HAP-1 (cell line): ENCODE measurements around the gene INPP5A.

Source experiments
- DNase-seq, 2 experiments: peaks; one replicate each; pipeline ENCODE4 v3.0.0-alpha.2; 2016 to 2020; ENCODE audit warnings: low spot score in 2 of 2
- H3K27me3 ChIP-seq: fragments of 250-450 bp; sonication (Bioruptor Pico); 2 replicates; pipeline ENCODE4 v1.5.1; 2020; ENCODE audit warnings: low read depth, mild to moderate bottlenecking, moderate library complexity
- H3K36me3 ChIP-seq: fragments of 250-450 bp; sonication (Bioruptor Pico); replicated peaks from 2 replicates; pipeline ENCODE4 v1.5.1; 2020; ENCODE audit warnings: mild to moderate bottlenecking
- H3K4me1 ChIP-seq: fragments of 250-450 bp; sonication (Bioruptor Pico); 2 replicates; pipeline ENCODE4 v1.5.1; 2020; ENCODE audit warnings: mild to moderate bottlenecking
- H3K4me3 ChIP-seq: fragments of 250-450 bp; sonication (Bioruptor Pico); 2 replicates; pipeline ENCODE4 v1.5.1; 2020; ENCODE audit warnings: mild to moderate bottlenecking, moderate library complexity
- H3K9me3 ChIP-seq: fragments of 250-450 bp; sonication (Bioruptor Pico); 2 replicates; pipeline ENCODE4 v1.5.1; 2020; ENCODE audit warnings: mild to moderate bottlenecking, moderate library complexity
- in situ Hi-C: fragments of 300-500 bp; cut with MboI; formaldehyde crosslinking; loops from 3 replicates; pipeline ENCODE4 v1.14.3; 2020; ENCODE audit warnings: low sequenced_read_pairs, inconsistent platforms, mixed read lengths

Gene INPP5A

DNA sequence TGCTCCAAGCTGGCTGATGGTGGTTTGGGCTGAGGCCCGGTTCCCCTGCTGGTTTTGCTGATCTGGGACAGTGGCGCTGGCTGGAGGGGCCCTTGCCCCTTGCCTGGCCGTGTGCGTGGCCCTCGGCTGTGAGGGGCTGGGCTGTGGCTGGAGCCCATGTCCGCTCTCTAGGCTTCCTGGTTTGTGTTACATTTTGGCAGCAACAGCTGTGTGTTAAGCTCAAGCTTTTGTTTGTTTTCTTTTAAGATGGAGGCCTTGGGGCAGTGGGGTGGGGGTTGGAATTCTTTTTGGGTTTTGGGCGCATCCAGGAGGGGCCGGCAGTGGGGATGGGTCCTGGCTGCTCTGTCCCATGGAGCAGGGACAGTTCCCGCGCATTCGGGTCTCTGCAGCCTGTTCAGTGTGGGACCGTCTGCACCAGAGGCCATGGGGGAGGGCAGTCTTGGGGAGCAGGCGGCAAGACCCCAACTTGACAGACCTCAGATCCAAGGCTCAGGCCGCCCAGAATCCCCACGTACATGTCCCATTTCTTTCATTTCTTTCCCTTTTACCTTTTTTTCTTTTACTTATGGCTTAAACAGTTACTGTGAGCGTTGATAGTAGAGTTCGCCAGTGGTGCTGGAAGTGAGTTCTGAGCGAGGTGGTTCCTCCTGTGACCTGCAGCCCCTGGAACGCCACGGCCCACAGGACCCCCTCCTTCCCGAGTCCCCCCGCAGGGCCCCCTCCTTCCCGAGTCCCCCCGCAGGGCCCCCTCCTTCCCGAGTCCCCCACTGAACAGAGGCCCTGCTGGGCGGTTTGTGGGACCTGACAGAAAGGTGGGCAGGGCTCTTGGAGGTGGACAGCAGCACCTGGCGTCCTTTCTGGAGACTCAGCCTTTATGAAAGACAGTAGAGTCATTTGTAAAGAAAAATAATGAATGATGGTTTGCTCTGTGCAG lies 75.3 kb downstream of the INPP5A start:
- H3K36me3 ChIP-seq = no peaks in the 10 kb centered on the region
- H3K4me1 ChIP-seq = no peaks in the 10 kb centered on the region
- in situ Hi-C loops = no loop called here
- no peak for DNase-seq
- no peaks in the 10 kb centered on the region for H3K9me3 ChIP-seq
- no peak overlapping the region for H3K4me3 ChIP-seq
- H3K27me3 ChIP-seq = no peaks in the 10 kb centered on the region

DNA sequence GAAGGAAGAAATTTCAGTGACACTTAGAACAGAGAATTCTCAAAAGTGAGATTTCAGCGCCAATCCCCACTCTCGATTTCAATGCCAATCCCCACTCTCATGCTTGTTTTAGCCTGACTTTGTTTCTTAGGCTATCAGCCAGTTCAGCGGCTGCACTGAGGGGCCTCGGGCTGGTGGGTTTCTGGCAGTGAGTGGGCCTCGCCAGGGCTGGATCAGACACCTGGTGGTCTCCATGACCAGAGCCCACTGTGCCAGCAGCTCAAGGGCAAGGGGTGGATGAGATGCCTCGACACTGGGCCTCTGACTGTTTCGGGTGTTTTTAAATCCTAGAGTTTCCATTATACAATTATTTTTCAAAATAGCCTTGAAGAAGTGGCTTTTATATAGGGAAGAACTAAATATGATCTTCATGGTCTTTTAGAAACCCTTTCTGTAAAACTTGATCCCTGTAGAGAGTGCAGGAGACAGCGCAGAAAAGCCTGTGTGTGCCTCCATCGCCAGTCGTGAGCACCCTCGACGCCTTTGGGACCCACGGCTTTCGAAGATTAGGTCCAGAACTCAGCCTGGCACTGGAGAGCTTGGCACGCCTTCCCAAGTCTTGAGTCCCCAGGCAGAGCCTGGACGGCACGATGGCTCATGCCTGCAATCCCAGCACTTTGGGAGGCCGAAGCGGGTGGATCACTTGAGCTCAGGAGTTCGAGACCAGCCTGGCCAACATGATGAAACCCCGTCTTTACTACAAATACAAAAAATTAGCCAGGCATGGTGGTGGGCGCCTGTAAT lies 76.2 kb downstream of the INPP5A start:
- no peak for DNase-seq
- in situ Hi-C loops = no loop called here
- no peaks in the 10 kb centered on the region for H3K9me3 ChIP-seq
- H3K4me1 ChIP-seq = no peaks in the 10 kb centered on the region
- no peaks in the 10 kb centered on the region for H3K36me3 ChIP-seq
- H3K27me3 ChIP-seq = no peaks in the 10 kb centered on the region
- no peak overlapping the region for H3K4me3 ChIP-seq

DNA sequence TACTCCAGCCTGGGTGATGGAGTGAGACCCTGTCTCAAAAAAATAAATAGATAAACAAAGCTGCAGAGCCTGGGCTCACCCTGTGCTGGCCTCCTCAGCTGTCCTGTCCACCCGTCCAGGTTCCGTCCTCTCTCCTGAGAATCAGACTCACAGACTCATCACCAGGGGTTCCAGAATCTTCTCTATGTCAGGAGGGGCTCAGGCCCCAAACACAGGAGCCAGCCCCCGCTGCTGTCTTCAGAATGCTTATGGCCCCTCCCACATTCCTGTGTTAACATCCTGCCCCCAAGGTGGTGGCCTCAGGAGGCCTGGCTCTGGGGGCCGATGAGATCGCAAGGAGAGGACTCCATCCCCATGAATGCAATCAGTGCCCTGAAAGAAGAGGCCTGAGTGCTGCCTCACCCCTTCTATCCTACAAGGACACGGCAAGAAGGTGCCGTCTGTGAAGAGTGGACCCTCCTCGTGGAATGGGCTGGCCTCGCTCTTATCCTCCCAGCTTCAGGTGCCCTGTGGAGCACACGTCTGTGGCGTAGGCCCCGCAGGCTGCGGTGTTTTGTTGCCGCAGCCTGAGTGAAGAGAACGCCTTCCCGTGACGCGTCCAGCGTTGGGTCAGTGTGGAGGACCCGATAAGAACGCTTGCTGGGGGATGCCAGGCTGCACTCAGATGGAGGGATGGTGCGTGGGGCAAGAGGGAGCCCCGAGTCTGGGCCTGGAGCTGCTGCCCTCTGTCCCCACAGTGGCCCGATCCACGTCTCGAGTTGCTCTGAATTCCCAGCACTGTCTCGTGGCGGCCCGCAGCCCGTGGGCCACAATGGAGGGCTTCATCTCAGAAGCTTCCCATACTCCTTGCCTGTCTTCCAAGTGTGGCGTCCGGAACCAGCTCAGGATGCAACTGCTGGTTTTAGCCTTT lies 77.1 kb downstream of the INPP5A start:
- Histone ChIP-seq H3K36me3 (no peaks in the 10 kb centered on the region), H3K9me3 (peaks cover 4% of the 10 kb centered on the region; the same call in 1 of the 2 replicates), H3K4me1 (no peaks in the 10 kb centered on the region), H3K4me3 (no peak overlapping the region), H3K27me3 (no peaks in the 10 kb centered on the region)
- no peak for DNase-seq
- in situ Hi-C loops = no loop called here

DNA sequence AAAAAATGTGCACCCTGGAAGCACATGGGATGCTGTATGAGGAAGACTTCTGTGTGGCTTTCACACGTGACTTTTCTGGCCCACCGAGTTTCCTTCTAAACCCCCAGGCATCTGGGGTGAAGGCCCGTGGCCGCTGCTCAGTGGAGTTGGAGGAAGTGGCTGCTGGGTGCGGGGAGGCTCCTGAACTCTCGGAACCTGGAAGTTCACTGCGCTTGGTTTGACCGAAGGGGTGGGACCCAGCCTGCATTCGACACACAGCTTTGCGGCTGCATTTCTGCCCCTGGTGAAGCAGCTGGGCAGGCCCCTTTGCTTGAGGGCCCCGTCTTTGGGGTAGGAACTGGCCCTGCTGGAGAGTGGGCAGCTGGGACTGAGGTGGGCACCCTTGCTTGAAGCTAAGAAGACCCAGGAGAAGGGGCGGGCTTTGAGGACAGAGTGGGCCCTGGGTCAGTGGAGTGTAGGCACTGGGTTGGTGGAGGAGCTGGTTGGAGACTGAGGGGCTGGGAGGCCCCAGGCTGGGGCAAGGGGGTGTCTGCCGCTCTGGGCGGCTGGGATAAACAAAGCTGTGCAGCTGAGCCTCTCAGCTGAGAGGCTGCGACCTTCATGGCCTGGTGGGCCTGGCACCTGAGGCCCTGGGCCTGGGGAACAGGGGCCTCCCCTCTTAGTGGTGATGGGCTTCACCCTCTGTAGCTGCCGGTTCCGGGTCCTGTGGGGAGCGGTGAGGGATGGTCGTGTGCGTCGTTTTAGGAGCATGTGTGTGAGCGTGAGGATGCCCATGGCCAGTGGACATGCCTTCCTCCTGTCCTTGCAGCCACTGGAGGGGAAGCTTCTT lies 78.0 kb downstream of the INPP5A start:
- in situ Hi-C loops = no loop called here

DNA sequence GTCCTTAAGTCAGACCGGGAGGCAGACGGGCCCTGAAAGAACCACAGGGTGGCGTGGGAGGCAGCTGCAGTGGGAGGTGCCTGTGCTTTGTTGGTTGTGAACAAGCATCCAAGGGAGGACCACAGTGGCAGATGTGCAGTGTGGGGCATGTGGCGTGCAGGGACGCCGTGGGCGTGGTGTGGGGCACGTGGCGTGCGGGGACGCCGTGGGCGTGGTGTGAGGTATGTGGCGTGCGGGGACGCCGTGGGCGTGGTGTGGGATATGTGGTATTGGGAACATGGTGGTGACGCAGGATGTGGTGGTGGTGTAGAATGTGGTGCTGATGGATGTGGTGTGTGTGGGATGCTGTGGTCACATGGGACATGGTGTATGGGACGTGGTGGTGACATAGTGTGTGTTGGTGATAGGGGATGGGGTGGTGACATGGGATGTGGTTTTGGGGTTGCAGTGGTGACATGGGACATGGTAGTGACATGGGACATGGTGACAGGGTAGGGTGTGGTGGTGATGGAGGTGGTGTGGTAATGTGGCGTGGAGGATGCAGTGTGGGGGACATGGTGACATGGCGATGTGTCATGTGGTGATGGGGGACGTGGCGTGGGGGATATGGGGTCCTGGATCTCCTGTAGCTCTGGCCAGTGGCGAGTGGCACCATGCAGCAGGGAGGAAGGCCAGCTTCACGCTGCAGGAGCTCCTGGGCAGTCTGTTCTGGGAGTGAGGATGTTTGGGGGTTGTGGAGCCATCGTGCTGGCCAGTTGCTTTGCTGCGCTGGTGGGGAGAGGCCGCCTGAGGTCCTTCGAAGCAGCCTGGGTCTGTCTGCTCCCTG lies 78.8 kb downstream of the INPP5A start:
- in situ Hi-C loops = no loop called here
- Histone ChIP-seq H3K4me3 (no peak overlapping the region), H3K9me3 (peaks cover 4% of the 10 kb centered on the region), H3K4me1 (no peaks in the 10 kb centered on the region), H3K36me3 (no peaks in the 10 kb centered on the region), H3K27me3 (no peaks in the 10 kb centered on the region)
- no peak for DNase-seq

More for the DNA sequence above, 78.0 kb downstream of the INPP5A start:
- no peaks in the 10 kb centered on the region for H3K4me1 ChIP-seq
- no peak for DNase-seq
- no peaks in the 10 kb centered on the region for H3K36me3 ChIP-seq
- no peaks in the 10 kb centered on the region for H3K27me3 ChIP-seq
- no peak overlapping the region for H3K4me3 ChIP-seq
- H3K9me3 ChIP-seq = peaks cover 4% of the 10 kb centered on the region; the same call in 1 of the 2 replicates

DNA sequence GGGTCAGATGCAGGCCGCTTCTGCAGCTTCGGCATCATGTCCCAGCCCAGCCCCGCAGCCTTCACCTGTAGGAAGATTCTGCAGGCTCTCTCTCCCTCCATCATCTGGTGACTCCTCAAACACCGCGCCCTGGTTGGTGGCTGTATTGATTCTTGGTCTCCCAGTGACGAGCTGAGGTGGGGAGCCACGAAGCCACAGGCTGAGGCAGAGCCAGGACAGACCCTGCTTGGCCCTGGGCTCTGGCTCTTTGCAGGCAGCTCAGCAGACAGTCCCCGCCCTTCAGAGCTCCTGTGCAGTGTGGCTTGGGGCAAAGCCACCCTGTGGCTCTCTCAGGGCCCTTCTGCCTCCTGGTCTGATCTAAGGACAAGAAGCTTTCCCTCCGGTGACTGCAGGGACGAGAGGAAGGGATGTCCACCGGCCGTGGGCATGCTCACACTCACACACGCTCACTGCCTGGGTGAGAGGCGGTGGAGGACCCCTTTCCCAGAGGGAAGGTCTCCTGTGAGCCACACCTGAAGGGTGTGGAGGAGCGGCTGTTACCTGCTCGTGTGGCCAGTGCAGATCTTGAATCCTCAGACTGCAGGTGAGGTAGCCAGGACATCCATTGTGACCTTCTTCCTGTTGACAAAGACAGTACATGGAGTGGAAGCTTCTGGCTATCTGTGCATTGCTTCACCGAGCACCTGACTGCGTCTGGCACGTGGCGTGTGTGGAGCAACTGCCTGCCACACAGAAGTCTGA lies 79.6 kb downstream of the INPP5A start:
- Histone ChIP-seq H3K4me3 (no peak overlapping the region), H3K9me3 (peaks cover 4% of the 10 kb centered on the region), H3K4me1 (no peaks in the 10 kb centered on the region), H3K36me3 (no peaks in the 10 kb centered on the region), H3K27me3 (no peaks in the 10 kb centered on the region)
- in situ Hi-C loops = no loop called here
- DNase-seq = no peak

DNA sequence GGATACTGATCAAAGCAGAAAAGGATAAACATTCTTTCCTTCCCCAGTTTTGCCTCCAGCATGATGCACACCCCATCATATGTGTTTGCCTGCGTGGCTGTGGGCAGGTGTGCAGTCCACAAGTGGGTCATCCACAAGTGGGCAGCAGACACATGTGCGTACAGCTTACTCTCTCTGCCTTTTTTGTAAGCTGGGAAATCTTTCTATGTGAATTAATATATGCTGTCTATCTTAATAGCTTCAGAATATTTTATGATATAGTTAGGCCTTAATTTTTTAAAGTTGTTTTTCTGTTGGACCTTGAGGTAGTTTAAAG lies 80.1 kb downstream of the INPP5A start:
- no peak for DNase-seq
- H3K27me3 ChIP-seq = no peaks in the 10 kb centered on the region
- H3K4me1 ChIP-seq = no peaks in the 10 kb centered on the region
- no peaks in the 10 kb centered on the region for H3K36me3 ChIP-seq
- in situ Hi-C loops = no loop called here
- H3K9me3 ChIP-seq = peaks cover 4% of the 10 kb centered on the region
- H3K4me3 ChIP-seq = no peak overlapping the region

DNA sequence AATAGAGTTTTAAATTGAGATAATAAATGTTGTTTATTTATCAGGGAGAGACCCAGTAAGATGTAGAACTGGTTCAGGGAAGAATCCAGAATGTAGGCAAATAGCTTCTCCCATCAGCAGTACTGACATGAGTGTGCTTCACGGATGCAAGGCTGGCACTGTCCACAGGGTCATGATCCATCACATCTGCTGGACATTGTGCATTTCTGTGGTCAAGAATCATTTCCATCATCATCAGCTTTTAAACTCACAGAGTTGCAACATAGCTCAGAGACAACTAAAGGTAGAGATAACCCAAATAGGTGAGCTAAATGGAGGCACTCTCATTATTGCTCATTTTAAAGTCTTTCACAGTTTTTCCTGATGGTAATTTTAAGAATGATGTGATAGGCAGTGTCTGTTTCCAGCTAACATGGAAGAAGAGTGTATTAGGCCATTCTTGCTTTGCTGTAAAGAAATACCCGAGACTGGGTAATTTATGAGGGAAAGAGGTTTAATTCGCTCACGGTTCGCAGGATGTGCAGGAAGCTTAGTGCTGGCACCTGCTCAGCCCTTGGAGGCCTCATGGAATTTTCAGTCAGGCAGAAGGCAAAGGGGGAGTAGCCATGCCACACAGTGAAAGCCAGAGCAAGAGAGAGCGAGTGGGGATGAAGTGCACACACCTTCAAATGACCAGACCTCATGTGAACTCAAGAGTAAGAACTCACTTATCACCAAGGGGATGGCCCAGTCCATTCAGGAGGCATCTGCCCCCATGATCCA lies 80.8 kb downstream of the INPP5A start:
- H3K36me3 ChIP-seq = no peaks in the 10 kb centered on the region
- peaks cover 5% of the 10 kb centered on the region; the same call in 1 of the 2 replicates for H3K4me1 ChIP-seq
- peaks cover 4% of the 10 kb centered on the region for H3K9me3 ChIP-seq
- no peak overlapping the region for H3K4me3 ChIP-seq
- in situ Hi-C loops = no loop called here
- no peak for DNase-seq
- no peaks in the 10 kb centered on the region for H3K27me3 ChIP-seq

DNA sequence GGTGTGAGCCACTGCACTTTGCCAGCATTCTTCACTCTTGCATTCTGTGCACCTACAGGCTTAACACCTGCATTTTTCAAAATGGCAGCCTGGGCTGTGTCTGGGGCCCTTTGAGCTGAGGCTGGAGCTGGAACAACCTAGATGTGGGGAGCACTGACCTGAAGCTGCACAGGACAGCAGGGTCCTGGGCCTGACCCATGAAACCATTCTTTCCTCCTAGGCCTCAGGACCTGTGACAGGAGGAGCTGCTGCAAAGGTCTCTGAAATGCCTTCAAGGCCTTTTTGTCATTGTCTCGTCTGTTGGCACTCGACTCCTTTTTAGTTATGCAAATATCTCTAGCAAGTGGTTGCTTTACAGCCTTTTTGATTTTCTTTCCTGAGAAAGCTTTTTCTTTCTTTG lies 82.3 kb downstream of the INPP5A start:
- in situ Hi-C loops = no loop called here

DNA sequence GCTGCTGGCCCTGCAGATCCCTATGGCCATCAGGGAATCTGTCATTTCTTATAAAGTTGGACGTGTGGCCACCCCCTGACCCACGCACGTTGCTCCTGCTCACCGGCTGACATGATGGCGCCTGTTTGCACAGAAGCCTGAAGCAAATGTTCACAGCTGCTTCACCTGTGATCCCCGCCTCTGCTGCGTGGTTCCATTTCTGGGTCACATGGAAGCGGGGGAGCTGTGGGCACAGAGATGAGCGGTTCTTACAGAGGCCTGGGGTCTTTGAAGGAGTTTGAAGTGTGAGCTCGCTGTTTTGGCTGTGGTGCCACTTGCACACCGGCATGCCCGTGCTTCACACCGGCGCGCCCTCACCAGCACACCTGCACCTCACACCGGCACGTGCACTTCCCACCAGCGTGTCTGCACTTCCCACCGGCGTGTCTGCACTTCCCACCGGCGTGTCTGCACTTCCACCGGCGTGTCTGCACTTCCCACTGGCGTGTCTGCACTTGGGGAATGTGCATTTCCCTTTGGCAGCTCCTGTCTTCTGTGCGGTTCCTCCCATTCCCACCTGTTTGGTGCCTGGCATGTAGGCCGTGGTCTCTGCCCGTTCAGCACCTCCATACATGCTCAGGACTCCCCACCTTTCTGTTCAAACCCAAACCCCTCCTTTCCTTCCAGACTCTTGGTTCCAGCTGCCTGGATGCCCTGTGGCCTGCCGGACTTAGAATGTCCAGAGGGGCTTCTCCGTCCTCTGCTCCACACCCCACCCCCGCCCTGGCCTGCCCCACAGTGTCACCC lies 86.7 kb downstream of the INPP5A start:
- Histone ChIP-seq H3K27me3 (no peaks in the 10 kb centered on the region), H3K36me3 (no peaks in the 10 kb centered on the region), H3K4me3 (no peak overlapping the region), H3K9me3 (peaks cover 4% of the 10 kb centered on the region), H3K4me1 (peaks cover 11% of the 10 kb centered on the region)
- in situ Hi-C loops = no loop called here
- DNase-seq = no peak

More for the DNA sequence above, 82.3 kb downstream of the INPP5A start:
- Histone ChIP-seq H3K27me3 (no peaks in the 10 kb centered on the region), H3K4me3 (no peak overlapping the region), H3K36me3 (no peaks in the 10 kb centered on the region), H3K9me3 (peaks cover 4% of the 10 kb centered on the region), H3K4me1 (peaks cover 11% of the 10 kb centered on the region)
- DNase-seq = no peak
